K562 (cell line): ENCODE results near the gene LMO3. TPM values are rescaled to one million over a fixed set of nuclear protein-coding genes. Genes with fewer than 3 reads are reported as not detected.

ENCODE experiments used
- ATAC-seq: fragments of 200-7000 bp; cut with Tn5 transposase; 3 replicates; pipeline ENCODE4 v1.9.1; 2020; ENCODE audit warnings: moderate library complexity
- BruUV-seq: library from RNA; stranded (reverse); fragments of 400-500 nt; replicated peaks from 2 replicates; lab custom pipeline; 2021; lab: Mats Ljungman, UMichigan
- CTCF ChIA-PET: fragments of 300-600 bp; formaldehyde crosslinking; extraction: SDS; loops from one replicate; lab custom pipeline; 2021; ENCODE audit warnings: low intra/inter-chr PET ratio; lab: Yijun Ruan, JAX
- POLR2A ChIA-PET: fragments of 300-600, 350-650 bp; sonication (Branson Sonifier 250); formaldehyde crosslinking; extraction: SDS; loops from one replicate; lab custom pipeline; 2021; ENCODE audit warnings: antibody characterized with exemption, inconsistent platforms; lab: Yijun Ruan, JAX
- DNase-seq, 4 experiments: peaks; one replicate each; pipeline versions ENCODE4 v3.0.0 to v3.0.0-alpha.2; 2011 to 2018; ENCODE audit warnings: low spot score in 3 of 4, mixed read lengths in 3 of 4; ENCODE audit errors: extremely low read depth in 1 of 4
- FAIRE-seq: peaks from 2 replicates; lab custom pipeline; 2011; peaks lifted over from hg19 to GRCh38; lab: Jason Lieb, UNC
- H2AFZ ChIP-seq: 2 replicates; pipeline ENCODE4 v1.6.0; 2011; ENCODE audit warnings: low read depth, low read length, control low read depth, inconsistent platforms
- H3K27ac ChIP-seq: fragments of 200-600 bp; 3 replicates; pipeline ENCODE4 v1.8.0; 2011; ENCODE audit warnings: low read depth, mild to moderate bottlenecking, control low read depth, inconsistent platforms, low read length, moderate library complexity, mixed read lengths; ENCODE audit errors: extremely low read depth
- H3K27me3 ChIP-seq, 2 experiments: fragments of 300-600 bp in 1 of 2; 2 replicates in 1 of 2; 3 replicates in 1 of 2; pipeline versions ENCODE4 v1.6.0 to v1.8.0; 2011; ENCODE audit warnings: inconsistent platforms in 2 of 2, low read length in 2 of 2, mild to moderate bottlenecking in 1 of 2, mixed read lengths in 1 of 2, moderate library complexity in 1 of 2; ENCODE audit not compliant: control insufficient read depth in 2 of 2, insufficient read depth in 2 of 2
- H3K36me3 ChIP-seq: fragments of 300-600 bp; 3 replicates; pipeline ENCODE4 v1.8.0; 2011; ENCODE audit warnings: mild to moderate bottlenecking, low read length, inconsistent platforms; ENCODE audit not compliant: control insufficient read depth, insufficient read depth
- H3K4me1 ChIP-seq, 2 experiments: fragments of 200-600 bp in 1 of 2; replicated peaks in 1 of 2; 2 replicates in 1 of 2; 3 replicates in 1 of 2; pipeline versions ENCODE4 v1.5.1 to v1.8.0; 2011; ENCODE audit warnings: inconsistent platforms in 2 of 2, low read length in 2 of 2, mild to moderate bottlenecking in 1 of 2, mixed read lengths in 1 of 2, moderate library complexity in 1 of 2; ENCODE audit not compliant: control insufficient read depth in 2 of 2, insufficient read depth in 2 of 2
- H3K4me2 ChIP-seq: 2 replicates; pipeline ENCODE4 v1.6.1; 2011; ENCODE audit warnings: low read length, control low read depth, inconsistent platforms, mixed read lengths; ENCODE audit not compliant: insufficient read depth
- H3K4me3 ChIP-seq: fragments of 200-600 bp; sonication (generic), shearing (Covaris generic); 2 replicates; pipeline ENCODE4 v1.5.1; 2016; ENCODE audit warnings: control low read depth, inconsistent platforms
- H3K79me2 ChIP-seq: fragments of 200-600 bp; 3 replicates; pipeline ENCODE4 v1.8.0; 2011; ENCODE audit warnings: low read length, inconsistent platforms; ENCODE audit not compliant: control insufficient read depth, insufficient read depth
- H3K9ac ChIP-seq, 2 experiments: 2 replicates each; pipeline versions ENCODE4 v1.6.0 to v1.6.1; 2011; ENCODE audit warnings: low read depth in 2 of 2, low read length in 2 of 2, control low read depth in 1 of 2, inconsistent platforms in 1 of 2, mild to moderate bottlenecking in 1 of 2, mixed read lengths in 1 of 2; ENCODE audit not compliant: insufficient read depth in 1 of 2
- H3K9me1 ChIP-seq: one replicate; pipeline ENCODE4 v1.6.0; 2011; ENCODE audit warnings: inconsistent platforms, mild to moderate bottlenecking, low read length, moderate library complexity; ENCODE audit not compliant: control insufficient read depth, insufficient read depth
- H3K9me3 ChIP-seq: replicated peaks from 2 replicates; pipeline ENCODE4 v1.5.1; 2011; ENCODE audit warnings: low read depth, low read length, inconsistent platforms; ENCODE audit not compliant: control insufficient read depth, insufficient read depth
- H4K20me1 ChIP-seq: replicated peaks from 2 replicates; pipeline ENCODE4 v1.6.1; 2011; ENCODE audit warnings: low read length, inconsistent platforms, mixed read lengths; ENCODE audit not compliant: control insufficient read depth, insufficient read depth
- CBFA2T2 ChIP-seq: fragments of 450-650 bp; conservative IDR thresholded peaks from 2 replicates; pipeline ENCODE4 v1.6.1; 2017; ENCODE audit warnings: mild to moderate bottlenecking
- HDAC3 ChIP-seq: fragments of 450-650 bp; IDR thresholded peaks from 2 replicates; pipeline ENCODE4 v1.6.1; 2018; ENCODE audit warnings: borderline replicate concordance, mild to moderate bottlenecking, moderate library complexity; ENCODE audit not compliant: partially characterized antibody
- PRMT5 ChIP-seq: sonication (generic); formaldehyde crosslinking; IDR thresholded peaks from 2 replicates; pipeline ENCODE4 v1.5.0; 2020; ENCODE audit warnings: missing genetic modification reagents
- RBFOX2 ChIP-seq: fragments of 200-400 bp; formaldehyde crosslinking; IDR thresholded peaks from 2 replicates; pipeline ENCODE4 v1.6.1; 2017; ENCODE audit warnings: low read depth, mild to moderate bottlenecking, low read length, moderate library complexity
- VEZF1 ChIP-seq: fragments of 200-800 bp; sonication (Bioruptor generic); IDR thresholded peaks from 2 replicates; pipeline ENCODE4 v1.6.1; 2017; ENCODE audit warnings: missing genetic modification characterization, missing compliant biosample characterization
- ZKSCAN1 ChIP-seq: fragments of 150-350 bp; IDR thresholded peaks from 2 replicates; pipeline ENCODE4 v1.6.1; 2016; ENCODE audit warnings: low read depth, low read length
- ZNF175 ChIP-seq: fragments of 200-800 bp; sonication (Bioruptor generic); IDR thresholded peaks from 2 replicates; pipeline ENCODE4 v1.6.1; 2016; ENCODE audit warnings: low read depth, mild to moderate bottlenecking, missing genetic modification characterization, missing compliant biosample characterization
- ZSCAN29 ChIP-seq: fragments of 450-650 bp; IDR thresholded peaks from 2 replicates; pipeline ENCODE4 v1.6.1; 2017
- WGBS: fragments of 100-300 bp; shearing (Covaris generic); methylation state at CpG from one replicate; pipeline ENCODE4 v1.1.6; 2016; ENCODE audit warnings: low coverage, mixed read lengths; ENCODE audit not compliant: insufficient coverage; ENCODE audit errors: missing lambda C conversion rate; 5-methylcytosine and 5-hydroxymethylcytosine counted together
- in situ Hi-C: fragments of 300-500 bp; cut with MboI; formaldehyde crosslinking; loops from 4 replicates; pipeline ENCODE4 v1.15.0; 2018; ENCODE audit warnings: inconsistent platforms, mixed read lengths
- intact Hi-C: fragments of 100-400 bp; cut with micrococcal nuclease; formaldehyde crosslinking; loops from 2 replicates; pipeline ENCODE4 v1.14.2; 2022
- polyA plus RNA-seq, 8 experiments: library from polyadenylated mRNA; depleted of rRNA in 4 of 8; stranded (reverse) in 5 of 8; unstranded in 3 of 8; fragments of >200 nt; fragmentation: Nextera tagmentation in 2 of 8; fragmentation: Illumina TruSeq in 1 of 8; extraction: Ambion mirVana in 2 of 8; extraction: Trizol in 1 of 8; gene quantifications; 2 replicates each; pipeline versions ENCODE4 v1.2.1 to v1.2.3, GENCODE V29; 2011 to 2014; ENCODE audit warnings: inconsistent platforms in 1 of 8, missing spikeins in 1 of 8
- total RNA-seq, 7 experiments: library from RNA; depleted of rRNA in 6 of 7; stranded (reverse); fragments of >200 nt in 6 of 7; fragmentation: Illumina TruSeq in 2 of 7; extraction: Trizol in 2 of 7; gene quantifications; 2 replicates each; pipeline versions ENCODE4 v1.2.1 to v1.2.3, GENCODE V29; 2011 to 2021; ENCODE audit warnings: low replicate concordance in 1 of 7

The LMO3 gene
- total and polyA plus RNA-seq, 9 of the 15 experiments (the other 6 are each of a cell fraction or from before 2014, with no cell fraction given): 0.04 to 0.40 (median 0.05) TPM; not detected in 6

- TF ChIP-seq ZSCAN29: no peak
Observed at GRCh38 chr12:16506394-16506793, 99.6 kb downstream of the LMO3 start (continued).

- BruUV-seq: no TSS peak
- TF ChIP-seq ZNF175 (CRISPR knock-in tag) (no peak), RBFOX2 (no peak), PRMT5 (no peak), HDAC3 (no peak), VEZF1 (CRISPR knock-in tag) (no peak), CBFA2T2 (no peak), ZKSCAN1 (no peak)
- H3K27ac ChIP-seq: no peak overlapping the region
- H4K20me1 ChIP-seq: no peaks in the 10 kb centered on the region
- H3K27me3 ChIP-seq: no peaks in the 10 kb centered on the region
- 0% methylated on average over 1 of the region's 1 CpG for WGBS
- ATAC-seq (no peak), DNase-seq (no peak), FAIRE-seq (no peak)
- H3K9me3 ChIP-seq: no peaks in the 10 kb centered on the region
- H3K4me2 ChIP-seq: no peak overlapping the region
- intact Hi-C loops (no loop called here), in situ Hi-C loops (no loop called here)
- ChIA-PET POLR2A (no interaction called here), CTCF (no interaction called here)
- H3K4me3 ChIP-seq: no peak overlapping the region
- H3K4me1 ChIP-seq: no peaks in the 10 kb centered on the region
- H2AFZ ChIP-seq: no peak overlapping the region
- no peaks in the 10 kb centered on the region for H3K9me1 ChIP-seq
- H3K36me3 ChIP-seq: no peaks in the 10 kb centered on the region
- H3K9ac ChIP-seq: no peak overlapping the region
- no peaks in the 10 kb centered on the region for H3K79me2 ChIP-seq
Observed at GRCh38 chr12:16504200-16504599, 101.8 kb downstream of the LMO3 start.
